RPMI8226 (cell line): ENCODE data around the gene ARL15.
"Not testable (repeated sequence)": the region's sequence is repeated elsewhere in the genome, so short reads cannot be mapped to it uniquely, and the experiment has no call there.

ENCODE experiments used
- DNase-seq: peaks from one replicate; pipeline ENCODE4 v3.0.0-alpha.2; 2015

The ARL15 gene

DNA sequence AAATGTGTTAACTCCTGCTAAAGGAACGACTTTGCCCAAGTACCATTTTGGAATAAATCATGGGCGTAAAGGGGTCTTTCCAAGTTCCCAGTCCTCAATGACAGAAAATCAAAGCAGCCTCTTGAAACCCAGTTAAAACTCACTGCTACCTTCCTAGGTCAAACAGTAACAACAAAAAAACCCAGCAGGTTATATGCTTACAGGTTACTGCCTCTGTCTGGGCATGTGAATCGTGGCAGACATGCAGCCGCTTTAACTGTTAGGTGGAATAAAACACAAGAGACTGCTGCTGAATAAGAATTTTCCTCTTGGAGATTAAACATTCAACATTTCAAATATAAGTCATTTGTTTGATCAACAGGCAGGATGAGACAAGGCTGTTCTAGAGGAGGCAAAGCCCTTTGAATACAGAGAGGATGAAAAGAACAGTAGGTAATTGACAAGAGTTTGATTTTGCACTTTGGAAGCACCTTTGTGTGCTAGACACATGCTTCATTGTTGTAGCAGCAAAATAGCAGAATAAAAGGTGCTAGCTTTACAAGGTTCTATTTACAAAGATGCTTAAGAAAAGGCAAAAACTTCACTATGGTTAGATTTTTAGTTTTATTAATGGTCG lies 430.6 kb downstream of the ARL15 start:
- DNase-seq: no peak

GRCh38 chr5:53878015-53878414 lies 432.4 kb downstream of the ARL15 start:
- no peak for DNase-seq

DNA sequence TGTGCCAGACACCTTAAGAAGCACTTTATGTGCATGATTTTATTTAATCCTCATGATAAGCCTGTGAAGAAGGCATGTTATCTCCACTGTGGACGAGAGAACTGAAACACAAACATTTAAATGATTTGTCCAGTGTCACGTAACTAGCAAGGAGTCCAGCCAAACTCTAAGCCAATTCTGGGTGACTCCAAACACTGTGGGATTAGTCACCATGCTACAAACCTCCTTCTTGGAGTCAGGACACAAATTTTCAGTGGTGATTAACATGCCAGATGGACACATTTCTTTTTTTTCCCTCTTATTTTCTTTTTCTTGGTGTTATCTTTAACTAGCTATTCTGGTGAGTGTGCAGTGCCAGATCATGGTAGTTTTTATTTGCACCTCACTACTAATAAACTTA lies 433.1 kb downstream of the ARL15 start:
- DNase-seq: no peak

- no peak for DNase-seq
Observed at GRCh38 chr5:53874409-53874808, 436.0 kb downstream of the ARL15 start.

- no peak for DNase-seq
Observed at GRCh38 chr5:53873235-53873634, 437.1 kb downstream of the ARL15 start.

GRCh38 chr5:53871775-53872174 lies 438.6 kb downstream of the ARL15 start:
- DNase-seq: no peak

- no peak for DNase-seq
Observed at GRCh38 chr5:53871050-53871449, 439.3 kb downstream of the ARL15 start.

- no peak for DNase-seq
Observed at GRCh38 chr5:53858700-53859456, 451.5 kb downstream of the ARL15 start.

- DNase-seq: no peak
Observed at GRCh38 chr5:53856506-53856905, 453.9 kb downstream of the ARL15 start.

- not testable (repeated sequence) for DNase-seq
Observed at GRCh38 chr5:53836851-53837430, 473.4 kb downstream of the ARL15 start.

DNA sequence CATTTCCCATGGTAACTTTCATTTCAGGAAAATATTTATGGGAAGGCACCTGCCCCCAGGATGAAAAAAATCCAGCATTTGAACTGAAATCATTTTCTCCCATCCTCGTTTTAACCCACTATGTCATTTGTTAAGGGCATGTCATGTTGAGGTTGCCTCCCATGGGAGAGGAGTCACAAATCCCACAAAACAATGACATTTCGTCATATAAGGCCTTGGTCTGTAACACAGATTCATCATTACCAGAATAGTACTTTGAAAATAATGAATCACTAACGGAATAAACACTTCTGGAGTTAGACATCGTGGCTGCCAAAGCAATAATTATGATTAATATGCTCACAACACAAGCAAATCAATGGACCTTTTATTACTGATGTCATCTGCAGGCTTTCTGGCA lies 475.9 kb downstream of the ARL15 start:
- no peak for DNase-seq
